ENCODE results near the gene MAPRE3.

- TF ChIP-seq TARDBP (IDR thresholded peaks at IDR 0.05) (no peak), L3MBTL2 (conservative IDR thresholded peaks at IDR 0.05) (no peak), SP1 (IDR thresholded peaks at IDR 0.05) (no peak), SUZ12 (IDR thresholded peaks at IDR 0.05) (no peak), FOXK2 (IDR thresholded peaks at IDR 0.05) (no peak), BHLHE40 (IDR thresholded peaks at IDR 0.05; ENCODE audit: borderline replicate concordance) (no peak), LEF1 (IDR thresholded peaks at IDR 0.05; ENCODE audit: borderline replicate concordance) (no peak), FOXM1 (IDR thresholded peaks at IDR 0.05; ENCODE audit: borderline replicate concordance) (no peak), ELF4 (IDR thresholded peaks at IDR 0.05) (no peak), ARNT (IDR thresholded peaks at IDR 0.05) (no peak)
Observed at GRCh38 chr2:27071277-27071989, 101.0 kb downstream of the MAPRE3 start, which contains the start of gene OST4.

All from HEK293T (cell line).